PC-9 (cell line): ENCODE measurements around the gene KLK12. TPM values are rescaled to one million over a fixed set of nuclear protein-coding genes. Genes with fewer than 3 reads are reported as not detected.

Source experiments
- BruUV-seq: library from RNA; stranded (reverse); fragments of 400-500 nt; replicated peaks from 2 replicates; lab custom pipeline; 2021; lab: Mats Ljungman, UMichigan
- CTCF ChIA-PET: fragments of 300-600 bp; sonication (Branson Sonifier 250); formaldehyde crosslinking; loops from one replicate; lab custom pipeline; 2022; ENCODE audit warnings: antibody characterized with exemption; lab: Charles Lee
- POLR2A ChIA-PET: fragments of 300-600 bp; sonication (Branson Sonifier 250); formaldehyde crosslinking; loops from one replicate; lab custom pipeline; 2022; ENCODE audit warnings: antibody characterized with exemption; ENCODE audit not compliant: unreplicated experiment; lab: Charles Lee
- DNase-seq, 2 experiments: peaks; one replicate each; pipeline versions ENCODE4 v3.0.0 to v3.0.0-alpha.2; 2015 to 2022; ENCODE audit warnings: mixed read lengths in 1 of 2
- H2AFZ ChIP-seq: fragments of 200-600 bp; sonication (generic); 2 replicates; pipeline ENCODE4 v1.8.1; 2017; ENCODE audit warnings: antibody characterized with exemption
- H3F3A ChIP-seq: fragments of 200-600 bp; sonication (generic); 2 replicates; pipeline ENCODE4 v1.8.1; 2017; ENCODE audit warnings: antibody characterized with exemption, mild to moderate bottlenecking, low read depth; ENCODE audit not compliant: insufficient read depth
- H3K27ac ChIP-seq: fragments of 200-600 bp; sonication (generic); 2 replicates; pipeline ENCODE4 v1.6.1; 2016; ENCODE audit warnings: mixed run types
- H3K27me3 ChIP-seq: fragments of 200-600 bp; sonication (generic); 2 replicates; pipeline ENCODE4 v1.6.1; 2016; ENCODE audit warnings: low read depth, mixed run types; ENCODE audit not compliant: insufficient read depth
- H3K36me3 ChIP-seq: fragments of 200-600 bp; sonication (generic); 2 replicates; pipeline ENCODE4 v1.6.1; 2016; ENCODE audit warnings: low read depth, mixed run types
- H3K4me1 ChIP-seq: fragments of 200-600 bp; sonication (generic); replicated peaks from 2 replicates; pipeline ENCODE4 v1.6.1; 2016; ENCODE audit warnings: mixed run types; ENCODE audit not compliant: insufficient read depth
- H3K4me2 ChIP-seq: fragments of 200-600 bp; sonication (generic); 2 replicates; pipeline ENCODE4 v1.6.1; 2017; ENCODE audit warnings: mixed run types
- H3K4me3 ChIP-seq: fragments of 200-600 bp; sonication (generic); 2 replicates; pipeline ENCODE4 v1.6.1; 2016; ENCODE audit warnings: mixed run types
- H3K79me2 ChIP-seq: fragments of 200-600 bp; sonication (generic); 2 replicates; pipeline ENCODE4 v1.6.1; 2017; ENCODE audit warnings: low read depth, mixed run types
- H3K9me2 ChIP-seq: fragments of 200-600 bp; sonication (generic); 2 replicates; pipeline ENCODE4 v1.8.1; 2017; ENCODE audit warnings: mild to moderate bottlenecking; ENCODE audit not compliant: insufficient read depth
- H3K9me3 ChIP-seq: fragments of 200-600 bp; sonication (generic); 2 replicates; pipeline ENCODE4 v1.8.1; 2016; ENCODE audit warnings: low read depth; ENCODE audit not compliant: insufficient read depth
- H4K20me1 ChIP-seq: fragments of 200-600 bp; sonication (generic); 2 replicates; pipeline ENCODE4 v1.8.1; 2017; ENCODE audit not compliant: insufficient read depth
- EZH2 ChIP-seq: fragments of 200-600 bp; sonication (generic); IDR thresholded peaks from 2 replicates; pipeline ENCODE4 v1.8.0; 2017; ENCODE audit warnings: antibody characterized with exemption, low read depth
- intact Hi-C: fragments of 100-400 bp; cut with micrococcal nuclease; formaldehyde crosslinking; loops from one replicate; pipeline ENCODE4 v1.10.0; 2022; ENCODE audit not compliant: unreplicated experiment
- total RNA-seq: library from RNA; stranded (reverse); gene quantifications from 2 replicates; pipeline ENCODE4 v1.2.3, GENCODE V29; 2021
- TF ChIP-seq, protein P1 (sequence below): fragments of 200-600 bp; sonication (generic); conservative IDR thresholded peaks from 2 replicates; pipeline ENCODE4 v1.6.1; 2017; ENCODE audit warnings: mixed run types, antibody characterized with exemption, mild to moderate bottlenecking, moderate library complexity

The KLK12 gene
- total RNA-seq, 1 experiment from 2014 or later: not detected

DNA sequence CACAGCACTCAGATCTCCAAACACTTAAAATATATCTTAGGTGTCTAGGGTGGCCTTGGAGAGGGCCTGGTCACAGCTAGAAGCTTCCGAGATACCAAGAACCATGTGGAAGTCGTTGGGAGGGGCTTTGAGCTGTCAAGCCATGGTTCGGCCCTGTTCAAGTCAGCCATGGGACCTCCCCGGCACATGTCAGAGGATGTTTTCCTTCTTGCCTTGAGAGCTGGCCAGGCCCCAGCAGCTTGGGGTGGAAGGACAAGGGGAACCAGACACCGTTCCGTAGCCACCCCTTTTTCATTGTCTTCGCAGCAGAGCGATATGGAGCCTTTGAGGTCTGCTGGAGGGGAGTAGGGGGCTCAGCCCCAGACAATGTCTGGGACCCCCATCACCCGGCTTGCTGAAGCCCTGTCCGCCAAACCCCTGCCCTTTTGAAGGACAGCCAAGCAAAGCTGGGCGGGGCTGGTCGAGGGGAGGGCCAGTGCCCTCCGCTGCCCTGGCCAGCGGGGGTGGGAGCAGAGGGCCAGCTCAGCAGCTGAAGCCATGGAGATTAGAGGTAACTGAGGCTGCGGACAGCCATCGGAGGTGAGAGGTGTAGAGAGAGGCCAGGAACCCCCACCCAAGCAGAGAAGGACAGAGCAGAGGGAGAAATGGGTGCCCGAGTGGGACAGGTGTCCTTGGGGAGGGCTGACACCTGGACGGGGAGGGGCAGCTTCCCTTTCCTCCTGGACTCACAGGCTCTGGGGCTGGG lies 8.8 kb downstream of the KLK12 start:
- ChIA-PET CTCF (no interaction called here), POLR2A (interaction anchor here (0.7 kb wide), 1 partner anchor 9 kb away, joined by 9 read pairs; no protein-coding TSS in a partner anchor)
- DNase-seq: peak in 1 of 2 experiments; percentile 26
- Histone ChIP-seq H3K4me1 (no peaks in the 10 kb centered on the region), H3K4me3 (no peak overlapping the region), H3K9me3 (no peaks in the 10 kb centered on the region), H3K4me2 (no peak overlapping the region; the same call in 1 of the 2 replicates), H3K27ac (no peak overlapping the region), H3K79me2 (no peaks in the 10 kb centered on the region), H3K36me3 (no peaks in the 10 kb centered on the region), H3K27me3 (peaks cover 22% of the 10 kb centered on the region; the same call in 1 of the 2 replicates), H4K20me1 (no peaks in the 10 kb centered on the region), H2AFZ (no peak overlapping the region), H3F3A (peaks cover 5% of the 10 kb centered on the region; the same call in 1 of the 2 replicates), H3K9me2 (no peaks in the 10 kb centered on the region)
- no TSS peak for BruUV-seq
- intact Hi-C loops: no loop called here
- TF ChIP-seq, protein P1, sequence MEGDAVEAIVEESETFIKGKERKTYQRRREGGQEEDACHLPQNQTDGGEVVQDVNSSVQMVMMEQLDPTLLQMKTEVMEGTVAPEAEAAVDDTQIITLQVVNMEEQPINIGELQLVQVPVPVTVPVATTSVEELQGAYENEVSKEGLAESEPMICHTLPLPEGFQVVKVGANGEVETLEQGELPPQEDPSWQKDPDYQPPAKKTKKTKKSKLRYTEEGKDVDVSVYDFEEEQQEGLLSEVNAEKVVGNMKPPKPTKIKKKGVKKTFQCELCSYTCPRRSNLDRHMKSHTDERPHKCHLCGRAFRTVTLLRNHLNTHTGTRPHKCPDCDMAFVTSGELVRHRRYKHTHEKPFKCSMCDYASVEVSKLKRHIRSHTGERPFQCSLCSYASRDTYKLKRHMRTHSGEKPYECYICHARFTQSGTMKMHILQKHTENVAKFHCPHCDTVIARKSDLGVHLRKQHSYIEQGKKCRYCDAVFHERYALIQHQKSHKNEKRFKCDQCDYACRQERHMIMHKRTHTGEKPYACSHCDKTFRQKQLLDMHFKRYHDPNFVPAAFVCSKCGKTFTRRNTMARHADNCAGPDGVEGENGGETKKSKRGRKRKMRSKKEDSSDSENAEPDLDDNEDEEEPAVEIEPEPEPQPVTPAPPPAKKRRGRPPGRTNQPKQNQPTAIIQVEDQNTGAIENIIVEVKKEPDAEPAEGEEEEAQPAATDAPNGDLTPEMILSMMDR: no peak
- TF ChIP-seq EZH2: no peak

DNA sequence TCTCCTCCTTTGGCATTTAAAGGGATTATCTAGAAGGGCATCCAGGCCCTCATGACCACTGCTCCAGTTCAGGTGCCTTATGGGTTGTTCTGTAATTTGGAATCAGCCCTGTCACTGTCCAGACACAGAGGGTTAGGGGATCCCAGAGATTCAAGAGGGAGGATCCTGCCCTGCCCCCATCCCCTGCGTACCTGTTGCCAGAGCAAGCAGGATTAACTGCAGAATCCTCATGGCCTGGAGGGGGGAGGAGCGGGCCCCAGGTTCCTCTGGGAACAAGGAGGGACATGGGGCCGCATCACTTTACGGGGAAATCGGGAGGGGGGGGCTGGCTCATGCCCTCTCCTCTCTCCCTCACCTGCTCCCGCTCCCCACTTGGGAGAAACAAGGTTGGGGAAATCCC lies 9.4 kb downstream of the KLK12 start:
- H3K4me3 ChIP-seq: no peak overlapping the region
- POLR2A ChIA-PET: interaction anchor here (0.7 kb wide), 1 partner anchor 8 kb away, joined by 9 read pairs; no protein-coding TSS in a partner anchor
- peaks cover 22% of the 10 kb centered on the region; the same call in 1 of the 2 replicates for H3K27me3 ChIP-seq
- intact Hi-C loops: no loop called here
- H3K36me3 ChIP-seq: no peaks in the 10 kb centered on the region
- BruUV-seq: no TSS peak
- H3F3A ChIP-seq: peaks cover 11% of the 10 kb centered on the region; the same call in 1 of the 2 replicates
- H2AFZ ChIP-seq: no peak overlapping the region
- no peaks in the 10 kb centered on the region for H4K20me1 ChIP-seq
- peaks cover 4% of the 10 kb centered on the region; the same call in 1 of the 2 replicates for H3K4me1 ChIP-seq
- CTCF ChIA-PET: no interaction called here
- no peak for TF ChIP-seq EZH2
- TF ChIP-seq, protein P1: no peak
- no peak overlapping the region for H3K4me2 ChIP-seq
- no peaks in the 10 kb centered on the region for H3K9me2 ChIP-seq
- no peaks in the 10 kb centered on the region for H3K79me2 ChIP-seq
- no peaks in the 10 kb centered on the region for H3K9me3 ChIP-seq
- DNase-seq: peak in 1 of 2 experiments; percentile 26
- H3K27ac ChIP-seq: no peak overlapping the region

DNA sequence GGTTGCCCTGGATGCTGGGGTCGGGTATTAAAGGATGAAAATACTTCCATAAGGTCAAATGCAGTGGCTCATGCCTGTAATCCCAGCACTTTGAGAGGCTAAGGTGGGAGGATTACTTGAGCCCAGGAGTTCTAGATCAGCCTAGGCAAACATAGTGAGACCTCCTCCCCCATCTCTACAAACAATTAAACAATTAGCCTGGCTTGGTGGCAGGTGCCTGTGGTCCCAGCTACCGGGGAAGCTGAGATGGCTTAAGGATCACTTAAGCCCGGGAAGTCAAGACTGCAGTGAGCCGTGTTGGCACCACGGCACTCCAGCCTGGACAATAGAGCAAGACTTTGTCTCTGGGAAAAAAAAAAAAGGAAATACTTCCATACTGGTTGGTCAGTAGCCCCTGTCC lies 9.9 kb downstream of the KLK12 start:
- DNase-seq: peak in 1 of 2 experiments; percentile 8
- Histone ChIP-seq H3F3A (peaks cover 15% of the 10 kb centered on the region; the same call in 1 of the 2 replicates), H3K4me2 (no peak overlapping the region)

More for the DNA sequence above, 9.9 kb downstream of the KLK12 start:
- CTCF ChIA-PET: no interaction called here
- no peak overlapping the region for H2AFZ ChIP-seq
- H3K27me3 ChIP-seq: peaks cover 22% of the 10 kb centered on the region; the same call in 1 of the 2 replicates
- TF ChIP-seq, protein P1: no peak
- no peak for TF ChIP-seq EZH2
- H3K27ac ChIP-seq: no peak overlapping the region
- H3K4me1 ChIP-seq: peaks cover 9% of the 10 kb centered on the region
- H3K4me3 ChIP-seq: no peak overlapping the region
- no peaks in the 10 kb centered on the region for H3K79me2 ChIP-seq
- intact Hi-C loops: no loop called here
- no peaks in the 10 kb centered on the region for H4K20me1 ChIP-seq
- BruUV-seq: no TSS peak
- POLR2A ChIA-PET: no interaction called here
- no peaks in the 10 kb centered on the region for H3K36me3 ChIP-seq
- no peaks in the 10 kb centered on the region for H3K9me3 ChIP-seq
- H3K9me2 ChIP-seq: no peaks in the 10 kb centered on the region
